Nephron progenitor cell (in vitro differentiated cells): ENCODE results near the gene PTPRCAP.

ENCODE experiments used
- DNase-seq: peaks from one replicate; pipeline ENCODE4 v3.0.0; 2021
- H3K27ac Mint-ChIP-seq: 2 replicates; pipeline ENCODE4 v1.8.0; 2021; ENCODE audit warnings: mild to moderate bottlenecking, moderate library complexity, mixed read lengths
- H3K27me3 Mint-ChIP-seq: 2 replicates; pipeline ENCODE4 v1.8.0; 2021; ENCODE audit warnings: mild to moderate bottlenecking, low read depth, mixed read lengths; ENCODE audit not compliant: poor library complexity
- H3K36me3 Mint-ChIP-seq: 2 replicates; pipeline ENCODE4 v1.8.0; 2021; ENCODE audit warnings: low read depth, mixed read lengths
- H3K4me1 Mint-ChIP-seq: 2 replicates; pipeline ENCODE4 v1.8.0; 2021; ENCODE audit warnings: mixed read lengths
- H3K4me3 Mint-ChIP-seq: 2 replicates; pipeline ENCODE4 v1.8.0; 2021; ENCODE audit warnings: mild to moderate bottlenecking, moderate library complexity, mixed read lengths
- H3K9me3 Mint-ChIP-seq: 2 replicates; pipeline ENCODE4 v1.8.0; 2021; ENCODE audit warnings: mild to moderate bottlenecking, moderate library complexity, mixed read lengths
- CTCF ChIP-seq: fragments of 200-600 bp; sonication (generic); IDR thresholded peaks from 2 replicates; pipeline ENCODE4 v1.5.0; 2021; ENCODE audit warnings: antibody characterized with exemption

The PTPRCAP gene

GRCh38 chr11:67458266-67458665 is 20.8 kb upstream of the PTPRCAP start:
- Mint-ChIP-seq H3K27ac (no peak overlapping the region), H3K9me3 (no peaks in the 10 kb centered on the region), H3K4me1 (peaks cover 26% of the 10 kb centered on the region), H3K36me3 (no peaks in the 10 kb centered on the region), H3K4me3 (no peak overlapping the region), H3K27me3 (peaks cover 3% of the 10 kb centered on the region)
- DNase-seq = no peak
- no peak for TF ChIP-seq CTCF

- H3K4me1 Mint-ChIP-seq = peaks cover 26% of the 10 kb centered on the region
- no peak overlapping the region for H3K4me3 Mint-ChIP-seq
- H3K36me3 Mint-ChIP-seq = no peaks in the 10 kb centered on the region
- no peak for TF ChIP-seq CTCF
- peak overlapping the region; percentile 39 for H3K27ac Mint-ChIP-seq
- DNase-seq = no peak
- H3K27me3 Mint-ChIP-seq = peaks cover 3% of the 10 kb centered on the region
- no peaks in the 10 kb centered on the region for H3K9me3 Mint-ChIP-seq
Observed at GRCh38 chr11:67457453-67457852, 20.0 kb upstream of the PTPRCAP start.

GRCh38 chr11:67456068-67456705 is 18.7 kb upstream of the PTPRCAP start:
- Mint-ChIP-seq H3K36me3 (no peaks in the 10 kb centered on the region), H3K4me1 (peaks cover 31% of the 10 kb centered on the region), H3K27me3 (peaks cover 3% of the 10 kb centered on the region), H3K27ac (no peak overlapping the region), H3K9me3 (no peaks in the 10 kb centered on the region), H3K4me3 (no peak overlapping the region)
- DNase-seq = no peak
- no peak for TF ChIP-seq CTCF

- H3K4me1 Mint-ChIP-seq = peaks cover 36% of the 10 kb centered on the region
- H3K27me3 Mint-ChIP-seq = peaks cover 3% of the 10 kb centered on the region
- DNase-seq = no peak
- no peak within 1 kb of the TSS for H3K27ac Mint-ChIP-seq
- H3K36me3 Mint-ChIP-seq = no peaks in the 10 kb centered on the region
- no peak within 1 kb of the TSS for H3K4me3 Mint-ChIP-seq
- TF ChIP-seq CTCF = no peak
- H3K9me3 Mint-ChIP-seq = no peaks in the 10 kb centered on the region
Observed at GRCh38 chr11:67455054-67455453, 17.6 kb upstream of the PTPRCAP start, which contains the start of gene CABP4. TSS of gene CABP4 (plus strand) at chr11:67455354. CDS start at chr11:67455424, 70 bp downstream.

GRCh38 chr11:67453816-67454732 is 16.6 kb upstream of the PTPRCAP start:
- Mint-ChIP-seq H3K27ac (no peak overlapping the region), H3K36me3 (no peaks in the 10 kb centered on the region), H3K4me3 (no peak overlapping the region), H3K27me3 (peaks cover 3% of the 10 kb centered on the region), H3K9me3 (no peaks in the 10 kb centered on the region), H3K4me1 (peaks cover 40% of the 10 kb centered on the region)
- TF ChIP-seq CTCF = no peak
- no peak for DNase-seq
